Esophagus muscularis mucosa (tissue), 3 donors: ENCODE results near the gene PLAU.

ENCODE experiments used
- EP300 ChIP-seq: sonication (generic); formaldehyde crosslinking; IDR thresholded peaks from one replicate; pipeline ENCODE4 v1.6.1; 2017; ENCODE audit warnings: antibody characterized with exemption
- TF ChIP-seq, protein P1 (sequence below), 3 experiments: fragments of 200-600 bp in 2 of 3; fragments of 450-650 bp in 1 of 3; sonication (generic) in 2 of 3; IDR thresholded peaks; one replicate each; pipeline ENCODE4 v1.5.1; 2017 to 2019; ENCODE audit warnings: antibody characterized with exemption in 3 of 3, mild to moderate bottlenecking in 2 of 3, moderate library complexity in 1 of 3

DNA sequence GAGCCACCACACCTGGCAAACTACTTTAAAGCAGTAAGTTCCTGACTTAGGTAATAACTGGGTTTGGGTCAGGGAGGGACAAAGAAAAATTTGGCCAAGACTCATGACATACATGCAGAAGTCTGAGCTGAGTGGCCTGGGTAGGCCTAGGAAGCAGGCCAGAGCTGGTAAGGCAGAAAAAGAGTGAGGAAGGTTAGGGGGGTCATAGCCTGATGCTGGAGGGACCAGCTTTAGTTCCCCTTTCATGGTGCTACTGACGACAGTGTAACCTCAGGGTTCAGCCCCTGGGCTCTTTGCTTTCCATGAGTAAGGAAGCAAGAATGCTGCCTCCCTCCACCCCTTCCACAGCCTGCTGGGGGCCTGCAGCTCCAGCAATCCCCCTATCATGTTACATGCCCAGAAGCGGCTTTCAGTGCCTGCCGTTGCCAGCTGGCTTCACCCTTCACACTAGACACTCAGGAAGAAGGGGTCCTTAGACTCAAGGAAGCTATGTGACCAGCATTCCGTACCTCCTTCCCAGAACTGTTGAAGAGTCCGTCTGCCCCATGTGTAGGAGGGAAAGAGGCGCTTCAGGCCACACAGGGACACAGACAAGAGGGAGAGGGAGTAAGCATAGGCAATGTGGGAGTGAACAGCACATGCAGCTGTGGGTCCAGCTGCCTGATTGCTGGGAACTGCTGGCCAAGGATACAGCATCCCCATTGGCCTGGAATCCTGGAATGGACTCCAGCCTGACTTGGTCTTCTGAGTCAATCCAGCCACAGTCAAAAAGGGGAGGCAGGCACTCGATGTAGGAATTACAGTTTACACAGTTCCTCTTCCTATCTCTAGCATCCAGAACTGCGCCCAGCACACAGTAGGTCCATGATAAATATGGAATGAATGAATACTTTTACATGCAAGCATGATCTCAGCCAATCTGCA lies 4.1 kb upstream of the PLAU start:
- no peak for TF ChIP-seq EP300
- TF ChIP-seq, protein P1, sequence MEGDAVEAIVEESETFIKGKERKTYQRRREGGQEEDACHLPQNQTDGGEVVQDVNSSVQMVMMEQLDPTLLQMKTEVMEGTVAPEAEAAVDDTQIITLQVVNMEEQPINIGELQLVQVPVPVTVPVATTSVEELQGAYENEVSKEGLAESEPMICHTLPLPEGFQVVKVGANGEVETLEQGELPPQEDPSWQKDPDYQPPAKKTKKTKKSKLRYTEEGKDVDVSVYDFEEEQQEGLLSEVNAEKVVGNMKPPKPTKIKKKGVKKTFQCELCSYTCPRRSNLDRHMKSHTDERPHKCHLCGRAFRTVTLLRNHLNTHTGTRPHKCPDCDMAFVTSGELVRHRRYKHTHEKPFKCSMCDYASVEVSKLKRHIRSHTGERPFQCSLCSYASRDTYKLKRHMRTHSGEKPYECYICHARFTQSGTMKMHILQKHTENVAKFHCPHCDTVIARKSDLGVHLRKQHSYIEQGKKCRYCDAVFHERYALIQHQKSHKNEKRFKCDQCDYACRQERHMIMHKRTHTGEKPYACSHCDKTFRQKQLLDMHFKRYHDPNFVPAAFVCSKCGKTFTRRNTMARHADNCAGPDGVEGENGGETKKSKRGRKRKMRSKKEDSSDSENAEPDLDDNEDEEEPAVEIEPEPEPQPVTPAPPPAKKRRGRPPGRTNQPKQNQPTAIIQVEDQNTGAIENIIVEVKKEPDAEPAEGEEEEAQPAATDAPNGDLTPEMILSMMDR (IDR thresholded peaks at IDR 0.05) = no peak
